Endothelial cell (in vitro differentiated cells): ENCODE data around the gene PRR23B. TPM values are rescaled to one million over a fixed set of nuclear protein-coding genes. Genes with fewer than 3 reads are reported as not detected.

ENCODE experiments used
- DNase-seq: peaks from one replicate; pipeline ENCODE4 v3.0.0; 2021; ENCODE audit warnings: low spot score
- H3K27ac Mint-ChIP-seq: one replicate; pipeline ENCODE4 v1.8.0; 2021; ENCODE audit warnings: mixed read lengths, inconsistent platforms; ENCODE audit not compliant: unreplicated experiment
- H3K27me3 Mint-ChIP-seq: one replicate; pipeline ENCODE4 v1.8.0; 2021; ENCODE audit warnings: mild to moderate bottlenecking, moderate library complexity, mixed read lengths, inconsistent platforms; ENCODE audit not compliant: unreplicated experiment
- H3K36me3 Mint-ChIP-seq: one replicate; pipeline ENCODE4 v1.8.0; 2021; ENCODE audit warnings: mild to moderate bottlenecking, low read depth, mixed read lengths, inconsistent platforms; ENCODE audit not compliant: unreplicated experiment
- H3K4me1 Mint-ChIP-seq: one replicate; pipeline ENCODE4 v1.8.0; 2021; ENCODE audit warnings: mild to moderate bottlenecking, mixed read lengths, inconsistent platforms; ENCODE audit not compliant: unreplicated experiment
- H3K4me3 Mint-ChIP-seq: one replicate; pipeline ENCODE4 v1.8.0; 2021; ENCODE audit warnings: mild to moderate bottlenecking, mixed read lengths, inconsistent platforms; ENCODE audit not compliant: unreplicated experiment
- H3K9me3 Mint-ChIP-seq: one replicate; pipeline ENCODE4 v1.8.0; 2021; ENCODE audit warnings: mixed read lengths, inconsistent platforms; ENCODE audit not compliant: unreplicated experiment
- CTCF ChIP-seq: fragments of 200-600 bp; sonication (generic); IDR thresholded peaks from one replicate; pipeline ENCODE4 v1.5.0; 2021; ENCODE audit warnings: antibody characterized with exemption; ENCODE audit not compliant: unreplicated experiment
- long read RNA-seq: library from polyadenylated mRNA; unstranded; transcript quantifications from one replicate; pipeline ENCODE4 v2.0.0, GENCODE V29; 2020; ENCODE audit not compliant: unreplicated experiment
- total RNA-seq: library from RNA; stranded (reverse); fragmentation: NEBNext Ultra II Directional; extraction: Animal tissue kit (Norgen Biotek cat#: 25700); gene quantifications from one replicate; pipeline ENCODE4 v1.2.1, GENCODE V29; 2021; ENCODE audit not compliant: unreplicated experiment

Gene PRR23B
- not detected for total RNA-seq
- long read RNA-seq: 0 reads

GRCh38 chr3:139020868-139021234 lies at the start of gene PRR23B:
Gene PRR23B (minus strand): TSS chr3:139020926. CDS start chr3:139020661, 265 bp downstream.
- Mint-ChIP-seq H3K36me3 (peaks cover 6% of the 10 kb centered on the region), H3K9me3 (no peaks in the 10 kb centered on the region), H3K27me3 (no peaks in the 10 kb centered on the region), H3K4me1 (no peaks in the 10 kb centered on the region), H3K4me3 (no peak within 1 kb of the TSS), H3K27ac (no peak within 1 kb of the TSS)
- DNase-seq: no peak
- peak; percentile 61 for TF ChIP-seq CTCF

DNA sequence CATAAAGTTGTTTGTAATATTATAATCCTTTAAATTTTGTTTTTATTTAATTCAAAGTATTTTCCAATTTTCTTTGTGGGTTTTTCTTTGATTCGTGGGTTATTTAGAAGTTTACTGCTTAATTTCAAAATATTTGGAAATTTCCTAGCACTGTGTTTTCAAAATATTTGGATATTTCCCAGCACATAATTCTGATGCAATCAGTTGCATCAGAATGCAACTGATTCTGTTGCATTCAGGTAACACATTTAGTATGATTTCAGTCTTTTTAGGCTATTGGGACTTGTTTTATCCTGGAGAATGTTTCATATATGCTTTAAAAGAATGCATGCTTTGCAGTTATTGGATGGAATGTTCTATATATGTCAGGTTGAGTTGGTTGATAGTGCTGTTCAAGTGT lies 42.2 kb upstream of the PRR23B start:
- Mint-ChIP-seq H3K4me1 (no peaks in the 10 kb centered on the region), H3K9me3 (no peaks in the 10 kb centered on the region), H3K4me3 (no peak overlapping the region), H3K36me3 (no peaks in the 10 kb centered on the region), H3K27ac (no peak overlapping the region), H3K27me3 (no peaks in the 10 kb centered on the region)
- no peak for TF ChIP-seq CTCF
- DNase-seq: no peak

DNA sequence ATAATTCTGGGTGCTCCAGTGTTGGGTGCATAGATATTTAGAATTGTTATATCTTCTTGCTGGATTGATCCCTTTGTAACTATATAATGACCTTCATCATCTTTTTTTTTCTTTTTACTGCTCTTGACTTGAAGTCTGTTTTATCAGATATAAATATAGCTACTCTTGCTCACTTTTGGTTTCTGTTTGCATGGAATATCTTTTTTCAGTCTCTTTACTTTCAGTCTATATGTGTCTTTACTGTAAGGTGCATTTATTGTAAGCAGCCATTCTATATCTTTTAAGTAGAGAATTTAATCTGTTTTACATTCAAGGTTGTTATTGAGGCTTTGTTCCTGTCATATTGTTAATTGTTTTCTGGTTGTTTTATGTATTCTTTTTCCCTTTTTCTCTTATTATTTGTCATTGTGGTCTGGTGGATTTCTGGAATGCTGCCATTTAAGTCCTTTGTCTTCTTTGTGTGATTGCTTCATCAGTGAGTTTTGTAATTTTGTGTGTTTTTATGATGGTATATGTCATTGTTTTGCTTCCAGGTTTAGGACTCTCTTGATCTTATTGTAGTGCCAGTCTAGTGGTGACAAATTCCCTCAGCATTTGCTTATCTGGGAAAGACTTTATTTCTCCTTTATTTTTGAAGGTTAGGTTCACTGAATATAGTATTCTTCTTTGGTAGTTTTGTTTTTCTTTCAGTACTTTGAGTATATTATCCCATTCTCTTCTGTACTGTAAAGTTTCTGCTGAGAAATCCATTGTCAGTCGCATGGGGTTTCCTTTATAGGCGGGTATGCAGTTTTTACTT lies 32.3 kb upstream of the PRR23B start:
- no peak for DNase-seq
- Mint-ChIP-seq H3K36me3 (peaks cover 4% of the 10 kb centered on the region), H3K27me3 (peaks cover 2% of the 10 kb centered on the region), H3K9me3 (no peaks in the 10 kb centered on the region), H3K4me1 (no peaks in the 10 kb centered on the region), H3K27ac (no peak overlapping the region), H3K4me3 (no peak overlapping the region)
- TF ChIP-seq CTCF: no peak

DNA sequence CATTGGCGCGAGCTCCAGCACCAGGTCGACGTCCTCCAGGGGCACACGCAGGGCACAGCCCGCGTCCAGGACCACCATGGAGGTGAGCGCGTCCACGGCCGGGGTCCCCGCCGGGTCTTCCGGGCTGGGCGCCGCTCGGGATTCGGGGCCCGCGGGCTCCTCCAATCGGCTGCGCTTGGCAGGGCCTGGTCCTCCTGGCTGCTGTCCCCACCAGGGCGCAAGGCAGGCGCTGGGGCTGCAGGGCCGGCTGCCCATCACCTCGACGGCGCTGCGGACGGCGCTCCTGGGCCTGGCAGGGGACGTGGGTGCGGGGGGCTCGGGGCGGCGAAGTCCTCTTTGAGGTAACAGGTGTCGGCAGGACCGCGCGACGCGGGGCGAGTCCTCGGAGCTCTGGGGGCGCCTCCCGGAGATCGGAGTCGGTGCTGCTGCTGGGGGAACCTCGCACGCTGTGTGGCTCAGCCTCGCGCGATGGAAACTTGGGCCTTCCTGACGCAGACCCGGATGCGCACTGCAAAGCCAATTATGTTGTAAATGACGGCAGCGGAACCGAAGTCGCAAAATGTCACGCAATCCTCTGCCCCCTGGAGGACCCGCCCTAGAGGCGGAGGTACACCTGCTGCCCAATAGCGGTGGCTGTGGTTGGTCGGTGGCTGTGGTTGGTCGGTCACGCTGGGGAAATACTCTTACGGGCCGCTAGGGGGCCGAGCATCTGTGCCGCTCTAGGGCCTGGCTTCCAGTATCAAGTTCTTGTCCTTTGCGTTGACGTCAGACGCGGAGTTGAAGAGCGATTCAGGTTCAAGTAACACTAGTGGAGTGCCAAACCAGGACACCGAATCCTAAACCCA lies 23.9 kb upstream of the PRR23B start, which contains the start of gene PRR23C:
TSS of gene PRR23C (minus strand) at position 527 of the 845 bp plus-strand sequence. CDS start at position 255, 272 bp downstream.
- Mint-ChIP-seq H3K27ac (no peak within 1 kb of the TSS), H3K27me3 (peaks cover 1% of the 10 kb centered on the region), H3K4me1 (no peaks in the 10 kb centered on the region), H3K4me3 (no peak within 1 kb of the TSS), H3K9me3 (peaks cover 4% of the 10 kb centered on the region), H3K36me3 (no peaks in the 10 kb centered on the region)
- DNase-seq: no peak
- TF ChIP-seq CTCF: no peak
